ENCODE data around the gene IRF4.

The IRF4 gene

DNA sequence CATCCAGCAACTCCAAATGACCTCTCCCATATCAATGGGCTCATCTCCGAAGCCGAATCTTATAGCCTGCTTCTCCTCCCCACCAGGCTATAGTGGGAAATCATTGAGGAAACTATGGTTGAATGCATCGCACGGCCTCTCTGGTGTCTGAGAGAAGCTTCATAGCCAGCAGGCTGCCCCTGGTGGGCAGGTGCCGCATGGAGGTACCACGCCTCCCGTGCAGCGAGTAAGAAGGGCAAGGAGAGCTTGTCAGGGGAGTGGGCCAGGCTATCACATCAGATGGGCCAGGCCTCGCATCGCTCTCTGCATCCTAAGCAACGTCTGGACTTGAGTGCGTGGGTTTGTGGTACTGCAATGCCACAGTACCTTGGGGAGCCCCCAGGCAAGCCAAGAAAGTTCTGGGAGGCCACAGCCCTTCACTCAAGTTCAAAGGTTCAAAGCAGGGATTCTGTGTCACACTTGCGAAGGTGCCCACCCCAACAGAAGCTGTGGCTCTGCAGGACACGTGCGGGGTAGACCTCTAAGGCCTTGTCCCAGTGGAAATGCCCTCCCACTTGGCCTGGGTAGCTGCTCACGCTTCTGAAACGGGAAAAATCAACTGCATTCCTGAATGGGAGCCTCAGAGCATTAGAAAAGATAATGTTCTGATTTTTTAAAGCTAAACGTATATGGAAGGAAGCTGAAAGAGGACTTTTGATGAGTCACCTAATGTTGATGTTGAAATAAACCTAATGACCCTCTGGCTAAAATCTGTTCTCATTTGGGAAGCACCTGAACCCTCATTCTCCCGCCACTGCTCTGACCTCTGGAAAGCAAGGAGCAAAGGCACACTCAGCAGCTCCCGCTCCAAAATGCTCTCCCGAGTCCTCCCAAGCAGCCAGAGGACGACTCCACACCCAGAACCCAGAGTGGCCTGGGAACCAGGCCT, 8.4 kb upstream of the IRF4 start:
- Histone ChIP-seq H3K27ac (ENCODE audit: insufficient read depth in 1 of 2, low read depth in 1 of 2, low read length in 2 of 2, poor library complexity in 1 of 2, severe bottlenecking in 2 of 2) (no peak overlapping the region), H3K9me3 (ENCODE audit: control extremely low read depth in 1 of 5, control insufficient read depth in 4 of 5, insufficient read depth in 2 of 5, low read depth in 1 of 5, low read length in 4 of 5) (no peaks in the 10 kb centered on the region), H3K4me3 (ENCODE audit: control insufficient read depth in 1 of 7, extremely low read depth in 1 of 7, insufficient read depth in 4 of 7, low read depth in 2 of 7, low read length in 6 of 7) (no peak overlapping the region), H3K36me3 (ENCODE audit: control insufficient read depth in 4 of 4, insufficient read depth in 4 of 4, low read length in 3 of 4) (no peaks in the 10 kb centered on the region), H3K4me1 (ENCODE audit: control extremely low read depth in 1 of 4, control insufficient read depth in 4 of 4, insufficient read depth in 4 of 4, low read length in 3 of 4) (peaks cover 0 to 14% (median 10%) of the 10 kb centered on the region in 4 experiments), H3K27me3 (replicated peaks in 2 of 5; ENCODE audit: control insufficient read depth in 4 of 5, insufficient read depth in 5 of 5, low read length in 4 of 5) (peaks cover 0 to 21% (median 7%) of the 10 kb centered on the region in 5 experiments)
- CTCF ChIA-PET, result no interaction called here
- no peak for DNase-seq
- POLR2A ChIA-PET, result no interaction called here
- 96% methylated on average over 22 of the region's 22 CpGs for WGBS (ENCODE audit: insufficient coverage)

- Histone ChIP-seq H3K36me3 (ENCODE audit: control insufficient read depth in 4 of 4, insufficient read depth in 4 of 4, low read length in 3 of 4) (no peaks in the 10 kb centered on the region), H3K27me3 (replicated peaks in 2 of 5; ENCODE audit: control insufficient read depth in 4 of 5, insufficient read depth in 5 of 5, low read length in 4 of 5) (peaks cover 0 to 26% (median 12%) of the 10 kb centered on the region in 5 experiments), H3K4me3 (ENCODE audit: control insufficient read depth in 1 of 7, extremely low read depth in 1 of 7, insufficient read depth in 4 of 7, low read depth in 2 of 7, low read length in 6 of 7) (no peak overlapping the region), H3K9me3 (ENCODE audit: control extremely low read depth in 1 of 5, control insufficient read depth in 4 of 5, insufficient read depth in 2 of 5, low read depth in 1 of 5, low read length in 4 of 5) (no peaks in the 10 kb centered on the region), H3K4me1 (ENCODE audit: control extremely low read depth in 1 of 4, control insufficient read depth in 4 of 4, insufficient read depth in 4 of 4, low read length in 3 of 4) (peaks cover 0 to 14% (median 10%) of the 10 kb centered on the region in 4 experiments), H3K27ac (ENCODE audit: insufficient read depth in 1 of 2, low read depth in 1 of 2, low read length in 2 of 2, poor library complexity in 1 of 2, severe bottlenecking in 2 of 2) (no peak overlapping the region)
- 94% methylated on average over 2 of the region's 3 CpGs for WGBS (ENCODE audit: insufficient coverage)
- DNase-seq, result no peak
- CTCF ChIA-PET, result interaction anchor here (1.1 kb wide), 1 partner anchor 195 kb away, joined by 3 read pairs; no protein-coding TSS in a partner anchor
- POLR2A ChIA-PET, result no interaction called here
These were observed 7.7 kb upstream of the IRF4 start for GRCh38 chr6:383856-384255.

- Histone ChIP-seq H3K9me3 (ENCODE audit: control extremely low read depth in 1 of 5, control insufficient read depth in 4 of 5, insufficient read depth in 2 of 5, low read depth in 1 of 5, low read length in 4 of 5) (no peaks in the 10 kb centered on the region), H3K4me1 (ENCODE audit: control extremely low read depth in 1 of 4, control insufficient read depth in 4 of 4, insufficient read depth in 4 of 4, low read length in 3 of 4) (peaks cover 0 to 4% (median under 1%) of the 10 kb centered on the region in 4 experiments), H3K4me3 (ENCODE audit: control insufficient read depth in 1 of 7, extremely low read depth in 1 of 7, insufficient read depth in 4 of 7, low read depth in 2 of 7, low read length in 6 of 7) (no peak overlapping the region), H3K36me3 (ENCODE audit: control insufficient read depth in 4 of 4, insufficient read depth in 4 of 4, low read length in 3 of 4) (no peaks in the 10 kb centered on the region), H3K27me3 (replicated peaks in 2 of 5; ENCODE audit: control insufficient read depth in 4 of 5, insufficient read depth in 5 of 5, low read length in 4 of 5) (peaks cover 0 to 36% (median 22%) of the 10 kb centered on the region in 5 experiments), H3K27ac (ENCODE audit: insufficient read depth in 1 of 2, low read depth in 1 of 2, low read length in 2 of 2, poor library complexity in 1 of 2, severe bottlenecking in 2 of 2) (no peak overlapping the region)
- DNase-seq, result no peak
- ChIA-PET POLR2A (no interaction called here), CTCF (interaction anchor here (0.6 to 1.5 kb wide), 5 partner anchors 9 to 196 kb away, joined by 3 to 4 read pairs (median 3); no protein-coding TSS in a partner anchor)
- WGBS (ENCODE audit: insufficient coverage), result 100% methylated on average over 3 of the region's 6 CpGs
These were observed 6.7 kb upstream of the IRF4 start for GRCh38 chr6:384898-385297.

DNA sequence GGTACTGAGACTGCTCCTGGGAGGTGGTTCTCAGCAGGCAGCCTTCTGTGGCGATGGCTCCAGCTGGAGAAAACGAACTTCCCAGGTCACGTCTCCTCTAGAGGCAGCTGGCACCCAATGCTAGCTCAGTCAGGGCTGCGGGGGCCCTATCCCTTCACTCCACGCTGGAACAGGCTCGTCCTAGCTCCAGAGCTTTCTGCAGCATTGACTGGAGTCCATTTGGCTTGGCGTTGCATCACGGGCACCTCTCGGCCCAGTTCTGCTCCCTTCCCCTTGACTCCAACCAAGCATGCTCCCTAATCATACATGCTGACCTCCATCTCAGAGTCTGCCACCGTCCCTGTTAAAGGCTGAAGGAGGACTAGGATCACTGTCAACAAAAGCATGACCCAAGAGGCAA, 5.9 kb upstream of the IRF4 start:
- peaks cover 0 to 4% (median 0%) of the 10 kb centered on the region in 4 experiments for H3K4me1 ChIP-seq (ENCODE audit: control extremely low read depth in 1 of 4, control insufficient read depth in 4 of 4, insufficient read depth in 4 of 4, low read length in 3 of 4)
- no peak overlapping the region for H3K4me3 ChIP-seq (ENCODE audit: control insufficient read depth in 1 of 7, extremely low read depth in 1 of 7, insufficient read depth in 4 of 7, low read depth in 2 of 7, low read length in 6 of 7)
- H3K9me3 ChIP-seq (ENCODE audit: control extremely low read depth in 1 of 5, control insufficient read depth in 4 of 5, insufficient read depth in 2 of 5, low read depth in 1 of 5, low read length in 4 of 5), result no peaks in the 10 kb centered on the region
- 96% methylated on average over 10 of the region's 10 CpGs for WGBS (ENCODE audit: insufficient coverage)
- H3K27ac ChIP-seq (ENCODE audit: insufficient read depth in 1 of 2, low read depth in 1 of 2, low read length in 2 of 2, poor library complexity in 1 of 2, severe bottlenecking in 2 of 2), result no peak overlapping the region
- peaks cover 0 to 43% (median 29%) of the 10 kb centered on the region in 5 experiments for H3K27me3 ChIP-seq (replicated peaks in 2 of 5; ENCODE audit: control insufficient read depth in 4 of 5, insufficient read depth in 5 of 5, low read length in 4 of 5)
- CTCF ChIA-PET, result interaction anchor here (0.6 to 1.5 kb wide), 4 partner anchors 8 to 21 kb away, joined by 3 to 4 read pairs (median 3); no protein-coding TSS in a partner anchor
- H3K36me3 ChIP-seq (ENCODE audit: control insufficient read depth in 4 of 4, insufficient read depth in 4 of 4, low read length in 3 of 4), result no peaks in the 10 kb centered on the region
- POLR2A ChIA-PET, result interaction anchor here (0.6 kb wide), 1 partner anchor 1113 kb away, joined by 3 read pairs; no protein-coding TSS in a partner anchor
- no peak for DNase-seq

DNA sequence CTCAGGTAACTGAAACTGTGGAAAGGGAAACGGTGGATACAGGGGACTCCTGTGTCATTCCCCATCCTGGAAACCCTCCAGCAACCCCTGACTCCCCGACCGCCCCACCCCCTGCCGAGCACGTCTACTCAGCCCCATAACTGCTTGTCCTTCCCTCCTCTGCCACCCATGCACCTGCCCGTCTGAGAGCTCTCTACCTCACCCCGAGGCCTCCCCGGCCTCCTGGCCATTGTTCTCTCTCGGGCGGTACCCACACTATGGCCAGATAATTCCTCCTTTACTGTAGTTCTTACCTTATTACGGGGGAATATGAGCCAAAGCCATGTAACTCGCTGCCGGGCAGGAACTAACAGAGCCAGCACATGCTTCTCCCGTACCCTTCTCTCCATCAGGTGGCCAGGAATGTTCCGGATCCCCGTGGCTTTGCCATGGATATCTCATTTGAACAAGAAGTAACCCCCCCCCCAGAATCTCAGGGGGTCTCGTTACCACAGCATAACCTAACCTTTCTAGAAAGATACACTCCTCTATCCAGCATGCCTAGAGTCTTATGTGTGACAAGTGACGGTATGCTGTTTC, 4.8 kb upstream of the IRF4 start:
- no peaks in the 10 kb centered on the region for H3K36me3 ChIP-seq (ENCODE audit: control insufficient read depth in 4 of 4, insufficient read depth in 4 of 4, low read length in 3 of 4)
- DNase-seq, result no peak
- H3K4me3 ChIP-seq (ENCODE audit: control insufficient read depth in 1 of 7, extremely low read depth in 1 of 7, insufficient read depth in 4 of 7, low read depth in 2 of 7, low read length in 6 of 7), result no peak overlapping the region
- no peak overlapping the region for H3K27ac ChIP-seq (ENCODE audit: insufficient read depth in 1 of 2, low read depth in 1 of 2, low read length in 2 of 2, poor library complexity in 1 of 2, severe bottlenecking in 2 of 2)
- H3K4me1 ChIP-seq (ENCODE audit: control extremely low read depth in 1 of 4, control insufficient read depth in 4 of 4, insufficient read depth in 4 of 4, low read length in 3 of 4), result peaks cover 0 to 12% (median 8%) of the 10 kb centered on the region in 4 experiments
- CTCF ChIA-PET, result no interaction called here
- whole genome bisulfite sequencing (ENCODE audit: insufficient coverage), result 96% methylated on average over 16 of the region's 18 CpGs
- peaks cover 0 to 54% (median 36%) of the 10 kb centered on the region in 5 experiments for H3K27me3 ChIP-seq (replicated peaks in 2 of 5; ENCODE audit: control insufficient read depth in 4 of 5, insufficient read depth in 5 of 5, low read length in 4 of 5)
- POLR2A ChIA-PET, result no interaction called here
- H3K9me3 ChIP-seq (ENCODE audit: control extremely low read depth in 1 of 5, control insufficient read depth in 4 of 5, insufficient read depth in 2 of 5, low read depth in 1 of 5, low read length in 4 of 5), result no peaks in the 10 kb centered on the region

GRCh38 chr6:387293-387741, 4.2 kb upstream of the IRF4 start:
- no peak for DNase-seq

More at GRCh38 chr6:387293-387741, 4.2 kb upstream of the IRF4 start:
- H3K9me3 ChIP-seq (ENCODE audit: control extremely low read depth in 1 of 5, control insufficient read depth in 4 of 5, insufficient read depth in 2 of 5, low read depth in 1 of 5, low read length in 4 of 5), result no peaks in the 10 kb centered on the region
- H3K4me3 ChIP-seq (ENCODE audit: control insufficient read depth in 1 of 7, extremely low read depth in 1 of 7, insufficient read depth in 4 of 7, low read depth in 2 of 7, low read length in 6 of 7), result no peak overlapping the region
- no peak overlapping the region for H3K27ac ChIP-seq (ENCODE audit: insufficient read depth in 1 of 2, low read depth in 1 of 2, low read length in 2 of 2, poor library complexity in 1 of 2, severe bottlenecking in 2 of 2)
- H3K27me3 ChIP-seq (replicated peaks in 2 of 5; ENCODE audit: control insufficient read depth in 4 of 5, insufficient read depth in 5 of 5, low read length in 4 of 5), result peaks cover 0 to 59% (median 41%) of the 10 kb centered on the region in 5 experiments
- H3K4me1 ChIP-seq (ENCODE audit: control extremely low read depth in 1 of 4, control insufficient read depth in 4 of 4, insufficient read depth in 4 of 4, low read length in 3 of 4), result peaks cover 0 to 17% (median 13%) of the 10 kb centered on the region in 4 experiments
- no peaks in the 10 kb centered on the region for H3K36me3 ChIP-seq (ENCODE audit: control insufficient read depth in 4 of 4, insufficient read depth in 4 of 4, low read length in 3 of 4)
- ChIA-PET POLR2A (interaction anchor here (1.0 kb wide), 1 partner anchor 8 kb away, joined by 3 read pairs; no protein-coding TSS in a partner anchor), CTCF (no interaction called here)
- 95% methylated on average over 9 of the region's 11 CpGs for WGBS (ENCODE audit: insufficient coverage)

Data from common myeloid progenitor, CD34-positive (primary cell).